Nephron (organoid): ENCODE data around the gene AAK1.

Source experiments
- H3K27ac Mint-ChIP-seq, 3 experiments: 2 replicates each; pipeline ENCODE4 v1.8.0; 2020; ENCODE audit warnings: mixed read lengths in 3 of 3, mild to moderate bottlenecking in 2 of 3, moderate library complexity in 1 of 3
- H3K27me3 Mint-ChIP-seq: 2 replicates; pipeline ENCODE4 v1.8.0; 2021; ENCODE audit warnings: low read depth, mild to moderate bottlenecking, moderate library complexity, mixed read lengths
- H3K36me3 Mint-ChIP-seq: 2 replicates; pipeline ENCODE4 v1.8.0; 2020; ENCODE audit warnings: low read depth, mixed read lengths
- H3K4me1 Mint-ChIP-seq: 2 replicates; pipeline ENCODE4 v1.8.0; 2020; ENCODE audit warnings: mixed read lengths
- H3K4me3 Mint-ChIP-seq, 3 experiments: 2 replicates each; pipeline ENCODE4 v1.8.0; 2020; ENCODE audit warnings: mild to moderate bottlenecking in 3 of 3, mixed read lengths in 3 of 3, moderate library complexity in 2 of 3
- H3K9me3 Mint-ChIP-seq: 2 replicates; pipeline ENCODE4 v1.8.0; 2020; ENCODE audit warnings: mixed read lengths
- TF ChIP-seq, protein P1 (sequence below), 3 experiments: fragments of 200-600 bp; sonication (generic); IDR thresholded peaks; one replicate each; pipeline ENCODE4 v1.5.0; 2021; ENCODE audit warnings: antibody characterized with exemption in 3 of 3; ENCODE audit not compliant: unreplicated experiment in 3 of 3

The AAK1 gene

DNA sequence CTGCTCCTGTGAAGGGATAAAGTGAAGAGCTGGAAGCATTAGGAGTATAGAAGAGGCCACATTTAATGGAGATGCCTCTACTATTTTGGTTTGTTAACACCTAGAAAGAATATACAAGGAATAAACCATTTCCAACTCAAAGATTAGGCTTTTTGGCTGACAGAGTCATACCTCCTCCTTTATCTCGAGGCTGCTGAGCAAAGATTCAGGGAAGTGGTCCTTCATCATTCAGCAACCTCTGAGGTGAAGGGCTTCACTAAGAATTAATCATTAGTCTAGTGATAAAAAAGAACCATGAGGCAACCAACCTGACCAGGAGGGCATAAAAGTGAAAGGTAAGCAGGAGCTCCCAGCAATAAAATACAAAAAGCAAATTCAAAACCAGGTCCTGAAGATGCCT, 25.8 kb downstream of the AAK1 start:
- TF ChIP-seq, protein P1, sequence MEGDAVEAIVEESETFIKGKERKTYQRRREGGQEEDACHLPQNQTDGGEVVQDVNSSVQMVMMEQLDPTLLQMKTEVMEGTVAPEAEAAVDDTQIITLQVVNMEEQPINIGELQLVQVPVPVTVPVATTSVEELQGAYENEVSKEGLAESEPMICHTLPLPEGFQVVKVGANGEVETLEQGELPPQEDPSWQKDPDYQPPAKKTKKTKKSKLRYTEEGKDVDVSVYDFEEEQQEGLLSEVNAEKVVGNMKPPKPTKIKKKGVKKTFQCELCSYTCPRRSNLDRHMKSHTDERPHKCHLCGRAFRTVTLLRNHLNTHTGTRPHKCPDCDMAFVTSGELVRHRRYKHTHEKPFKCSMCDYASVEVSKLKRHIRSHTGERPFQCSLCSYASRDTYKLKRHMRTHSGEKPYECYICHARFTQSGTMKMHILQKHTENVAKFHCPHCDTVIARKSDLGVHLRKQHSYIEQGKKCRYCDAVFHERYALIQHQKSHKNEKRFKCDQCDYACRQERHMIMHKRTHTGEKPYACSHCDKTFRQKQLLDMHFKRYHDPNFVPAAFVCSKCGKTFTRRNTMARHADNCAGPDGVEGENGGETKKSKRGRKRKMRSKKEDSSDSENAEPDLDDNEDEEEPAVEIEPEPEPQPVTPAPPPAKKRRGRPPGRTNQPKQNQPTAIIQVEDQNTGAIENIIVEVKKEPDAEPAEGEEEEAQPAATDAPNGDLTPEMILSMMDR (IDR thresholded peaks at IDR 0.05; ENCODE audit: unreplicated experiment in 3 of 3), result no peak
- H3K36me3 Mint-ChIP-seq, result peaks cover 31% of the 10 kb centered on the region

DNA sequence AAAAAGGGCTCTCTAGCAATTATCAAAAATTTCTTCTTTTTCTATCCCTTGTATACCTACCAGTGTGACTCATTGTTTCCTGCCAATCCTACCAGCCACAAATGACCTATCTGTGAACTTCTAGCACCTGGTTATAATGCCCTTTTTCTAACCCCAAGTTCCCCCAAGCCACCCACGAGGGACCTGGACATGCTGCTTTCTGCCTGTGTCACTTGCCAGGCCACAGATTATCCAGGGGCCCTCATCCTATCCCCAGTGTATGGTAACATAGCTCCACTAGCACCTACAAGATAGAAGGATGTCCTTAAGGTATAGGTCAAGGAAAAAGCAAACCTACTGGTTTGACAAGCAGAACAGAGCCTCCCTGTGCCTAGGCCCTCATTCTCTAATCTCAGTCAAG, 26.8 kb downstream of the AAK1 start:
- H3K4me3 Mint-ChIP-seq, result no peak overlapping the region
- peaks cover 38% of the 10 kb centered on the region for H3K36me3 Mint-ChIP-seq
- no peaks in the 10 kb centered on the region for H3K4me1 Mint-ChIP-seq
- H3K27ac Mint-ChIP-seq, result no peak overlapping the region
- TF ChIP-seq, protein P1 (IDR thresholded peaks at IDR 0.05; ENCODE audit: unreplicated experiment in 3 of 3), result no peak
- H3K9me3 Mint-ChIP-seq, result peaks cover 3% of the 10 kb centered on the region
- H3K27me3 Mint-ChIP-seq, result no peaks in the 10 kb centered on the region

More for the DNA sequence above, 25.8 kb downstream of the AAK1 start:
- Mint-ChIP-seq H3K4me1 (no peaks in the 10 kb centered on the region), H3K27ac (no peak overlapping the region), H3K4me3 (no peak overlapping the region), H3K9me3 (peaks cover 3% of the 10 kb centered on the region), H3K27me3 (no peaks in the 10 kb centered on the region)

DNA sequence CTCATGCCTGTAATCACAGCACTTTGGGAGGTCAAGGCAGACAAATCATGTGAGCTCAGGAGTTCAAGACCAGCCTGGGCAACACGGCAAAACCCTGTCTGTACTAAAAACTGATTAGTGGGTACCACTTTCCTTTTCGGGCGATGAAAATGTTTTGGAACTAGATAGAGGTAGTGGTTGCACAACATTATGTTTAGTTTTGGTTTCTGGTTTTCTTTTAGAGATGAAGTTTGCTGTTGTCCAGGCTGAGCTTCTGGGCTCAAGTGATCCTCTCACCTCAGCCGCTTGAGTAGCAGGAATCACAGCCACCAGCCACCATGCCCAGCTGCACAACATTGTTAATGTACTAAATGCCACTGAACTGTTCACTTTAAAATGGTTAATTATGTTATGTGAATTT, 27.6 kb downstream of the AAK1 start:
- H3K9me3 Mint-ChIP-seq, result peaks cover 7% of the 10 kb centered on the region
- H3K27me3 Mint-ChIP-seq, result no peaks in the 10 kb centered on the region
- TF ChIP-seq, protein P1 (IDR thresholded peaks at IDR 0.05; ENCODE audit: unreplicated experiment in 3 of 3), result no peak
- H3K4me3 Mint-ChIP-seq, result no peak overlapping the region
- no peaks in the 10 kb centered on the region for H3K4me1 Mint-ChIP-seq
- no peak overlapping the region for H3K27ac Mint-ChIP-seq
- H3K36me3 Mint-ChIP-seq, result peaks cover 42% of the 10 kb centered on the region

DNA sequence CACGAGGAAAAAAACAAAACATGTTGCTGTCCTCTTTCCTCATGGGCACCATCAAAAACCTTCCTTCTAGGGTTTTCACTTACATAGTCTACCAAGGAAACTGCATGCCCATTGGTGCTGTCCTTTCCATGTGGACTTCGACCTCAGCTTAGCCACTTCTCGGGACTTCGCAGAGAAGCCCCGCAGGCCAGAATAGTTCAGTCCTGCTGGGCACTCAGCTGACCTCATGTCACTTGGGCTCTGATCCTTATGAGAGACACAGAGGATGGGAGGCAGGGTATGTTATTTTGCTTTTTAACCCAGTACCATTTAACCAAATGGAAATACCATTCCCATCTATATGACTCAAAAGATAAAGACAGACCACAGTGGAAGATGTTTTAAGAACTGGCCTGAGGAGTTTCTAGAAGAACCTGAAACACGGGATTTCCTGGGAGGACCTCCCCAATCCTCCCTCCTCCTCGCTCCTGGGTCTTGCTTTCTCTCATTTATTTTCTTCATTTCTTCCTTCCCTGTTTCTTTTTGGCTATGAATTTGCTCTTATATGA, 28.4 kb downstream of the AAK1 start:
- Mint-ChIP-seq H3K4me3 (no peak overlapping the region), H3K27me3 (no peaks in the 10 kb centered on the region)
- TF ChIP-seq, protein P1 (IDR thresholded peaks at IDR 0.05; ENCODE audit: unreplicated experiment in 3 of 3), result no peak

DNA sequence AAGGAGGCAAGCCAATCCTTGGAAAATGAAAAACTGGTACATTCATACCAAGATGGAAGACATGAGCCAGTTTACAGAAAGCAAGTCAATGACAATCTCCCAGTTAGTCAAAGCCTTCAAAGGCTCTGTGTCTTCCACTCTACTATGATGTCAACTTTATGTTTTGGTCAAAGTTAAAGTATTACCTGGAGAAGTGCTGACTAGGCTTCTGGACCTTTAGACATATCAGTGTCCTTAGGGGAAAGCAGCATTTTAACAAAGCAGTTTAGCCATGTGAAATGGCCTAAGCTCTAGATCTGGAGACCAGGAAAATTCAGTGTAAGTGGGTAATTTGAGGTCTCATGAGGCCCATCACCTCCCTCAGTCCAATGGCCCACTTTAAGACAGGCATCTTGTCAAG, 30.8 kb downstream of the AAK1 start:
- Mint-ChIP-seq H3K9me3 (peaks cover 14% of the 10 kb centered on the region), H3K36me3 (peaks cover 61% of the 10 kb centered on the region), H3K4me3 (no peak overlapping the region), H3K4me1 (no peaks in the 10 kb centered on the region), H3K27ac (no peak overlapping the region), H3K27me3 (no peaks in the 10 kb centered on the region)
- TF ChIP-seq, protein P1 (IDR thresholded peaks at IDR 0.05; ENCODE audit: unreplicated experiment in 3 of 3), result no peak

More for the DNA sequence above, 28.4 kb downstream of the AAK1 start:
- peaks cover 51% of the 10 kb centered on the region for H3K36me3 Mint-ChIP-seq
- peaks cover 10% of the 10 kb centered on the region for H3K9me3 Mint-ChIP-seq
- H3K4me1 Mint-ChIP-seq, result no peaks in the 10 kb centered on the region
- H3K27ac Mint-ChIP-seq, result no peak overlapping the region

DNA sequence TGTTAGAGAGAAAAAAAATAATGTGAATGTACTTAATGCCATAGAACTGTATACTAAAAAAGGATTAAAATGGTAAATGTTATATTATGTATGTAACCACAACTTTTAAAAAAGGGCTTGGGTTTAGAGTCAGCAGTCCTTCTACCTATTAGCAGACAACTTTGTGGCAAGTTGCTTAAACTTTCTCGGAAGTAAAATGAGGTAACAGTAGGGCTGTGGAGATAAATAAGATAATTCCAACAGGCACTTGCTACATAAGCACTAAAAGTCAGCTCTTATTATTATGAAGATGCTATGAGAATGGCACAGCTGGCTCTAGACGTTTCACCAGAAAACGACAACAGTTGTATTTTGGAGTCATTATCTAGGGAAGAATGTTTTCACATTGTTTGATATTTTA, 31.3 kb downstream of the AAK1 start:
- Mint-ChIP-seq H3K4me1 (no peaks in the 10 kb centered on the region), H3K36me3 (peaks cover 66% of the 10 kb centered on the region), H3K27ac (no peak overlapping the region), H3K4me3 (no peak overlapping the region), H3K27me3 (no peaks in the 10 kb centered on the region), H3K9me3 (peaks cover 14% of the 10 kb centered on the region)
- TF ChIP-seq, protein P1 (IDR thresholded peaks at IDR 0.05; ENCODE audit: unreplicated experiment in 3 of 3), result no peak
